Measurements from ENCODE around the gene HTRA1.

DNA sequence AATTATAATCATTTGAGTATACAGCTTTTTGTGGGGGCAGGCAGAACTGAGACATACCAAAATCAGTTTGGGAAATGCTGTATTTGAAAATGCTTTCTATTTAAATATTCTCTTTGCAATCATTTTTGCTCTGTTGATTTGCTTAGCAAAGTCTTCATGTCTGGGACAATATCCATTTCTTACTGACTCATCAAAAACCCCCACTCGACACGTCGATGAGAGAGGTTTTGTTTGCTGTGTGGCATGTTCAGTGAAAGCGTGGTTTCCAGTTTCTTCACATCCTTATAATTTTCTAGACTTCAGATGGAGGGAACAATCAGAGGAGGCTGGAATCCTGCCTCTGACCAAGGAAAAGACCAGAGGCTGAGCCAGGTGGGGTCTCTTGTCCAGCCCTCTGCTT lies 28.9 kb downstream of the HTRA1 start:
- TF ChIP-seq SMC3 (IDR thresholded peaks at IDR 0.05; ENCODE audit: low read depth, low read length) = no peak
- TF ChIP-seq, protein P1, sequence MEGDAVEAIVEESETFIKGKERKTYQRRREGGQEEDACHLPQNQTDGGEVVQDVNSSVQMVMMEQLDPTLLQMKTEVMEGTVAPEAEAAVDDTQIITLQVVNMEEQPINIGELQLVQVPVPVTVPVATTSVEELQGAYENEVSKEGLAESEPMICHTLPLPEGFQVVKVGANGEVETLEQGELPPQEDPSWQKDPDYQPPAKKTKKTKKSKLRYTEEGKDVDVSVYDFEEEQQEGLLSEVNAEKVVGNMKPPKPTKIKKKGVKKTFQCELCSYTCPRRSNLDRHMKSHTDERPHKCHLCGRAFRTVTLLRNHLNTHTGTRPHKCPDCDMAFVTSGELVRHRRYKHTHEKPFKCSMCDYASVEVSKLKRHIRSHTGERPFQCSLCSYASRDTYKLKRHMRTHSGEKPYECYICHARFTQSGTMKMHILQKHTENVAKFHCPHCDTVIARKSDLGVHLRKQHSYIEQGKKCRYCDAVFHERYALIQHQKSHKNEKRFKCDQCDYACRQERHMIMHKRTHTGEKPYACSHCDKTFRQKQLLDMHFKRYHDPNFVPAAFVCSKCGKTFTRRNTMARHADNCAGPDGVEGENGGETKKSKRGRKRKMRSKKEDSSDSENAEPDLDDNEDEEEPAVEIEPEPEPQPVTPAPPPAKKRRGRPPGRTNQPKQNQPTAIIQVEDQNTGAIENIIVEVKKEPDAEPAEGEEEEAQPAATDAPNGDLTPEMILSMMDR (IDR thresholded peaks at IDR 0.05) = no peak
- no peak for TF ChIP-seq MXI1 (IDR thresholded peaks at IDR 0.05; ENCODE audit: low read depth, low read length)
- TF ChIP-seq RAD21 (IDR thresholded peaks at IDR 0.05; ENCODE audit: low read length) = no peak
- TF ChIP-seq TCF12 (IDR thresholded peaks at IDR 0.05) = no peak
- no peak for TF ChIP-seq YY1 (IDR thresholded peaks at IDR 0.05; ENCODE audit: low read depth)
- no peak for TF ChIP-seq FOSL2 (IDR thresholded peaks at IDR 0.05; ENCODE audit: borderline replicate concordance, low read depth)
- no peak for TF ChIP-seq EP300 (IDR thresholded peaks at IDR 0.05; ENCODE audit: borderline replicate concordance in 1 of 2, low read depth in 1 of 2, low read length in 1 of 2)
- no peak for TF ChIP-seq CHD2 (IDR thresholded peaks at IDR 0.05; ENCODE audit: low read length, partially characterized antibody)
- TF ChIP-seq, protein P2, sequence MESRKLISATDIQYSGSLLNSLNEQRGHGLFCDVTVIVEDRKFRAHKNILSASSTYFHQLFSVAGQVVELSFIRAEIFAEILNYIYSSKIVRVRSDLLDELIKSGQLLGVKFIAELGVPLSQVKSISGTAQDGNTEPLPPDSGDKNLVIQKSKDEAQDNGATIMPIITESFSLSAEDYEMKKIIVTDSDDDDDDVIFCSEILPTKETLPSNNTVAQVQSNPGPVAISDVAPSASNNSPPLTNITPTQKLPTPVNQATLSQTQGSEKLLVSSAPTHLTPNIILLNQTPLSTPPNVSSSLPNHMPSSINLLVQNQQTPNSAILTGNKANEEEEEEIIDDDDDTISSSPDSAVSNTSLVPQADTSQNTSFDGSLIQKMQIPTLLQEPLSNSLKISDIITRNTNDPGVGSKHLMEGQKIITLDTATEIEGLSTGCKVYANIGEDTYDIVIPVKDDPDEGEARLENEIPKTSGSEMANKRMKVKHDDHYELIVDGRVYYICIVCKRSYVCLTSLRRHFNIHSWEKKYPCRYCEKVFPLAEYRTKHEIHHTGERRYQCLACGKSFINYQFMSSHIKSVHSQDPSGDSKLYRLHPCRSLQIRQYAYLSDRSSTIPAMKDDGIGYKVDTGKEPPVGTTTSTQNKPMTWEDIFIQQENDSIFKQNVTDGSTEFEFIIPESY (IDR thresholded peaks at IDR 0.05; ENCODE audit: borderline replicate concordance, low read depth) = no peak

All from SK-N-SH (cell line).